NCI-H187 treated with DMSO at 0.1 percent for 48 hours (cell line): ENCODE measurements around the gene BHMT2.

ENCODE experiments used
- DNase-seq: peaks from one replicate; lab custom pipeline; 2025; lab: John Stamatoyannopoulos, UW

The BHMT2 gene

DNA sequence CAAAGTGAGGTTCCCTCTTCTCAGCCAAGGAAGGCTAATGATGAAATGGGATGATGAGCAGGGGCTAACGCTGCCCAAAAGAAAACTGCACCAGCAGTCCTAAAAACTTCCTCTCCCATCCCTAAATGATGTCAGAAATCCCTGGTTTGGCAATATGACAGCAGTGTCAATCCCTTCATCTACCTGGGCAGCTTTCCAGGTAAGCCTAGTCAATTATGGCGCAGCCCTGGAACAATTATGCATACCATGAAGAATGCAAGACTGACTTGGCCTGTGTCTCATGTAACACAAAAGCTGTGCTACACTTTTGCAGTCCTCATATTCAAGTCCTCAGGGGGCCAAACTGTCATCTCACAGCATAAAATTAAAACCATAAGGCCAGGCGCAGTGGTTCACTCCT lies 7.1 kb upstream of the BHMT2 start:
- DNase-seq, result no peak

- no peak for DNase-seq
Measured at GRCh38 chr5:79070350-79070667, 742 bp downstream of the BHMT2 start.

- DNase-seq, result no peak
Measured at GRCh38 chr5:79074641-79075040, 5.1 kb downstream of the BHMT2 start.

- no peak for DNase-seq
Measured at GRCh38 chr5:79075646-79076426, 6.3 kb downstream of the BHMT2 start.

DNA sequence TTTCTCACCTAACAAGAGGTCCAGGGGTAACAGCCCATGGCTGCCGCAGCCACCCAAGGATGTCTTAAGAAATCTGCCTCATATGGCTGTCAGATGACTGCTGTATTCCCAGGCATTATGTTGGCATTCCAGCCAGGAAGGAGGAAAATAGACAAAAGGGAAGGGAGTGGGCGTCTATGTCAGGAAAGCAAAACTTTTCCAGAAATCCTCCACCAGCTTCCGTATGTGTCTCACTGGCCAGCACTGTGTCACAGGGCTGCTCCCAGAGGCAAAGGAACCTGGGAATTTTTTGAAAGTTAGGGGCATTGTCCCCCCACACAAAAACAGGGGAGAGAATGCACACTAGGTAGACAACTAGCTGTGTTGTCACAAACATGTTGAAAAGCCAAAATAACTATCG lies 7.3 kb downstream of the BHMT2 start:
- DNase-seq, result no peak

- DNase-seq, result no peak
Measured at GRCh38 chr5:79077680-79078365, 8.3 kb downstream of the BHMT2 start.

DNA sequence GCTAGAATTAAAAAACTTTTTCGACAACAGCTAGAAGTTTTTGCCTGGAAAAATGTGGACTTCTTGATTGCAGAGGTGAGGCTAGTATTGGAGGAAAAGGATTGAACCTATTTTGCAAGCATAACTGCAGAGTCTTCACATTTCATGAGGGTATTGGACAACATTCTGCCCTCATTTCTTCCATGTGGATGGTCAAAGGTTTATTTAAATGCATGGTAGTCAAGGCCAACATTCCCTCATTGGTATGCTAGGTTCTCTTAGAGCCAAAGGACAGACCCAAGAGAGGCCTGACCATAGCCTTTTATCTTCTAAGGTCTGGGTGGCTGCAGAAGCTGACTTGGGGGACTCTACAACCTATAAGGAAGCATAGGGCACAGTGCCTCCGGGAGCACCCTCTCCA lies 11.2 kb downstream of the BHMT2 start:
- no peak for DNase-seq

- no peak for DNase-seq
Measured at GRCh38 chr5:79081779-79082178, 12.2 kb downstream of the BHMT2 start.

GRCh38 chr5:79086116-79086515 lies 16.5 kb downstream of the BHMT2 start:
- no peak for DNase-seq

DNA sequence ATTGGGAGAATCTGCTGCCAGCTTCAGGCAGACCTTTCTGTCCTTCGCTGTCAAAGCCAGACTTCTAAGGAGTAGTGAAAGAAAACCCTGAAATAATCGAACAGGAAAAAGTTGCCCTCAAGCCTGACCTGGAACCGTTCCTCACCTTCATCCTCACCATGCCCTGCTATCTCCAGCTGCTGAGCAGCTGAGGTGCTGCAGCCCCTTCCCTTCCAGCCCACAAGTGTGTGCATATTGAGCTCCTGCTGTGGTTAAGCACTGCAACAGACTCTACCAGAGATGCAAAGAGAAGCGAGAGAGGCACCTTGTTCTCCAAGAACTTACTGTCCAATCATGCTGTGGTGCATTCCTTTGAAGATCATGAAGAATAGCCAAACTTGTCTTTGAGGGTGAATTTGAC lies 18.9 kb downstream of the BHMT2 start:
- DNase-seq, result no peak

DNA sequence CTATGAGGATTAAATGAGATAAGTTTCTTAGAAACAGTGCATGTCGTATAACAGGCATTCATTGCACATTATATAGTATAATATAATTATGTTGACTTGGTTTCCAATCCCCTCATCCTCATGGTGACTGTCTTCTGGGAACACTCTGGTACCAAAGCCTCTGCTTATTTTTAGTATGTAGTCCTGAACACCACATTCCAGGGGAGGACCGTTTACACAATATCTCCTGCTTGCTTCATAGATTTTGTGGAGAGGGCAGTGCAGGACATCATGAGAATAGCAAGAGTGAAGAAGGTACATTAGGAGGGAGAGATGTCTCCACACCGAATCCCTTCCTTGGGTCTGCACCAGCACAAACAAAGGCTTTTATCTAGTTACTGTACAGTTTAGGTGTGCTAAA lies 21.5 kb downstream of the BHMT2 start:
- no peak for DNase-seq

DNA sequence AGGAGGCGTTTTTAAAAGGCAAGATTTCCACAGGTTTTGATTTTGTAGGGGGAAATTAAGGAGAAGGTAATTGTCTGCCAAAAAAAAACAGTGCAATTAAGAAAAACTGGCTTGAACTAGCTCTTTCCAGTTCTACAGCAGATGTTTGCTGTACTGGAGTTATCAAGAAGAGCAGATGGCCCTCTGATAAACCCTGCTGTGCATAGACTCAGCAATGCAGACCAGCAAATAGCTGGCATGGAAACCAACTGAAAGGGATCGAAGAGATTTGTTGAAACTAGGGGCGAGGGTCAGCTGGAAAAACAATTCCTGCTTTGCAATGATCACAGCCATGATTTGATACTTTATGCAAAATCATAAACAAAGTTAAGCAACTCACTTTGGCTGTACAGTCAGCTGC lies 24.2 kb downstream of the BHMT2 start:
- DNase-seq, result no peak

DNA sequence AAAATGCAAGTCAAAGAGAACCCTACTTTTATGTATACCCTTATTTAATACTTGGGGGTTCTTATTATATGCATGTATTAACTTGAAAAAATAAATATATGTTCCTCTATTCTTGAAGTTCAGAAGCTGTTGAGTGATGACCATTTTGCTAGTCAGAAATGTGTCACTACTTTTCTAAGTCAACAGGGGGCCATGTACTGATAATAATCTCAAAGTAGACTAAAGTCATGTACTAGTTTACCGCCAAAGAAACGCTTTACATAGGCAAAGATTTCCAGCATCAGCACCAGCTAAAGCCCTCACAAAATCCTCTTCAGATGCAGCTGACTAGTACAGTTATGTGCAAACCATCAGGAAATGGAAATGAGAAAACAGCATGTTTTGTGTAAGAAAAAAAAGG lies 36.3 kb downstream of the BHMT2 start:
- no peak for DNase-seq

- no peak for DNase-seq
Measured at GRCh38 chr5:79107020-79107796, 37.6 kb downstream of the BHMT2 start.

- DNase-seq, result no peak
Measured at GRCh38 chr5:79108086-79108485, 38.5 kb downstream of the BHMT2 start.

DNA sequence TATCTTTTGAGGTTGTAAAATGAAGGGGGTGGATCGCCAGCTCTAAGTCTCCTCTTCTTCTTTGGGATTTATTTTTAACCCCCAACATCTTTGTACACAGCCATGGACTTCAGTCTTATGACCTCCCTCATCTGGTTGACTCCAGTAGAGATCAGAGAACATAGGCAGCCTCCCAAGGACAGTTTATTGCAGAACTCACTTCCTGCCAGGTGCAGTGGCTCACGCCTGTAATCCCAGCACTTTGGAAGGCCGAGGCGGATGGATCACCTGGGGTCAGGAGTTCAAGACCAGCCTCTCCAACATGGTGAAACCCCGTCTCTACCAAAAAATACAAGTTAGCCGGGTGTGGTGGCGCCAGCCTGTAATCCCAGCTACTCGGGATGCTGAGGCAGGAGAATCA lies 39.2 kb downstream of the BHMT2 start:
- DNase-seq, result no peak

DNA sequence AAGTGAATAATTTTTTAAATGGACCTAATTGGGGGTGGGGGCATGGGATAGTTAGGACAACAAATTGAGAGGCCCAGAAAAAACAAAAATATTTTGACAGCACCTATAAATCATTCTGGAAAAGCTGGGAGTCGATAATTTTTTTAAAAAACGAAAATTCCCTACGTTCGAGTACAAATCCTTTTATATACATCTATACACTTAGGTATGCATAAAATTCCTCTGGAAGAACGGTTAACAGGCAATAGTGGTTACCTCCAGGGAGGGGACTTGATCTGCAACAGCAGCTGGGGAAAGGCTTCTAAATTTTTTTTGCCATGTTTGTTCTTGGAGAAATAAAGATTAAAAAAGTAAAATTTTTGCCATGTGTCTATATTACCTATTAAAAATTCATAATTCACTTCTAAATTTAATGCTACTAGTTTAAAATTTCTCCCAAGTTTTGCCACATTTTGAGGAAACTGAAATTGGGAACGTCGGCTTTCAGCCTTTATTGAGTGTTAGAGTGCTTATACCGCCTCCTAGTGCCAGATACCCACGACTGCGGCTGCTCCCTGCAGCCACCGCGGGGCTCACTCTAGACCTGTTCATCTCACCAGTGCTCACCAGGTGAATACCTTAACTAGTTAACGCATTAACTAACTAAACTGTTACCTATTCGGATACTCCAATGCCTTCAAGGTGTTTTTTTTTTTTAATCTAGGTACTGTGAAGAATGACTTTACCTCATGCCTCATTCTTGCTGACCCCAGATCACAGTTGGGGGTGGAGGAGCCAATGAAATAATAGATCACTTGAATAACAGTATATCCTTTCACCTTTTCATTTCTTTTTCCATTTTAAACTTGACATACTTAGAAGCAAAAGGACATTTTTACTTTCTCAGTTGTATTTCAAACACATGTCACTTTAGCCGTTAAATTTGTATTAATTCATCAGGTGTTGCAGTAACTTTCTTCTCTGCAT lies 40.2 kb downstream of the BHMT2 start:
- DNase-seq, result no peak

GRCh38 chr5:79111387-79111959 lies 41.9 kb downstream of the BHMT2 start, which contains the start of gene BHMT:
BHMT (plus strand) TSS chr5:79111809; CDS start chr5:79111886, 77 bp downstream.
- no peak for DNase-seq

DNA sequence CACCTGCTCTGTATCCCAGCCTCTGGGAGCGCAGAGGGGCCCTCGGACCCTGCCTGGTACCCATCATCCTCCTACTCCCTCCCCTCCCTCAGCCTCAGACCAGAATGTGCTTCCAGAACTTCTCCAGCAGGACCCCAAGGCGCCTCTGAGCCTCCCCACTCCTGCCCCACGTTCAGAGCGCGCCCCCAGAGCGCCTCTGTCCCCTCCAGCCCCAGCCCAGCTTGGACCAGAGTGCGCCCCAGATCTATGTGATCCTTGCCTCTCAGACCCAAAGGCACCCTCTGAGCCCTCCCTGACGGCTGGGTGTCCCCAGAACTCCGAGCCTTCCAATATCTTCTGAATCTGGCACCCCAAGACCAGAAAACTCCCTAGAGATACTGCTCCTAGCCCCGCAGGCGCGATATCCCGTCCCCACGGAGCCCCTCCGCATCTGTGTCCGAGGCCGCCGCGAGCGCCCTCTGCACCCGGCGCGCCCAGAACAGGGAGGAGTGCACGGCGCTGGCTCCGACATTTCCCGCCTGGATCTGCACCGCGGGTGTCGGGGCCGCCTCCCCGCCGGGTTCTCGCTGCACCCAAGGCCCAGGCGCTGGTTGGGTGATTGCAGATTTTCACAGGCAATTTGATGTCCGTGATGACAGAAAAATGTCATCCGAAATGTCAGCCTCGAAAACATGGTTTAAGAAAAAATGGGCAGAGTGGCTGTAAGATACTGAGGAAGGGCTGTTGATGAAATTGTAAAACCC lies 42.6 kb downstream of the BHMT2 start:
- no peak for DNase-seq

- no peak for DNase-seq
Measured at GRCh38 chr5:79112703-79113058, 43.1 kb downstream of the BHMT2 start.

- DNase-seq, result no peak
Measured at GRCh38 chr5:79119486-79119885, 49.9 kb downstream of the BHMT2 start.
